ENCODE results near the gene NXPE2. TPM values are rescaled to one million over a fixed set of nuclear protein-coding genes. Genes with fewer than 3 reads are reported as not detected.

The NXPE2 gene
- total and polyA plus RNA-seq, 2 of the 13 experiments (the other 11 are each of a cell fraction or from before 2014, with no cell fraction given) = not detected

- DNase-seq (ENCODE audit: low spot score) = no peak
- ChIA-PET CTCF (ENCODE audit: low intra/inter-chr PET ratio, low total read pairs) (no interaction called here), POLR2A (no interaction called here)
- BruUV-seq (replicated peaks) = no TSS peak
- Histone ChIP-seq H3K9me3 (ENCODE audit: low read length) (no peaks in the 10 kb centered on the region), H3K4me1 (ENCODE audit: insufficient read depth, low read length) (no peaks in the 10 kb centered on the region), H3K9ac (ENCODE audit: insufficient read depth, low read depth, low read length) (no peak overlapping the region), H3K4me2 (ENCODE audit: low read depth, low read length) (no peak overlapping the region), H2AFZ (ENCODE audit: low read length) (no peak overlapping the region), H3K27me3 (ENCODE audit: control insufficient read depth in 1 of 2, insufficient read depth in 2 of 2, low read length in 2 of 2) (no peaks in the 10 kb centered on the region), H3K4me3 (replicated peaks in 1 of 3; ENCODE audit: insufficient read depth in 1 of 3, low read depth in 2 of 3, low read length in 3 of 3) (no peak overlapping the region), H3K36me3 (replicated peaks in 1 of 2; ENCODE audit: control insufficient read depth in 1 of 2, insufficient read depth in 2 of 2, low read length in 2 of 2) (no peaks in the 10 kb centered on the region), H3K79me2 (ENCODE audit: insufficient read depth, low read length) (no peaks in the 10 kb centered on the region), H4K20me1 (ENCODE audit: insufficient read depth, low read length) (no peaks in the 10 kb centered on the region), H3K27ac (ENCODE audit: extremely low read length, insufficient read depth, low read length) (no peak overlapping the region)
- intact Hi-C loops (cut with micrococcal nuclease; ENCODE audit: unreplicated experiment) (no loop called here), in situ Hi-C loops (cut with HindIII; ENCODE audit: extremely low pct_ligation_motif_present, low pct_unique_long_range_greater_than_20kb) (no loop called here)
- ATAC-seq = no peak
- no peak for TF ChIP-seq YY1 (IDR thresholded peaks at IDR 0.05; ENCODE audit: insufficient read depth, insufficient replicate concordance, low read depth, low read length)
- TF ChIP-seq ZNF451 (CRISPR knock-in tag; IDR thresholded peaks at IDR 0.05) = no peak
- TF ChIP-seq, protein P1, sequence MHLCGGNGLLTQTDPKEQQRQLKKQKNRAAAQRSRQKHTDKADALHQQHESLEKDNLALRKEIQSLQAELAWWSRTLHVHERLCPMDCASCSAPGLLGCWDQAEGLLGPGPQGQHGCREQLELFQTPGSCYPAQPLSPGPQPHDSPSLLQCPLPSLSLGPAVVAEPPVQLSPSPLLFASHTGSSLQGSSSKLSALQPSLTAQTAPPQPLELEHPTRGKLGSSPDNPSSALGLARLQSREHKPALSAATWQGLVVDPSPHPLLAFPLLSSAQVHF (CRISPR knock-in tag; IDR thresholded peaks at IDR 0.05) = no peak
- TF ChIP-seq HNF4A (CRISPR knock-in tag; IDR thresholded peaks at IDR 0.05) = no peak
- no peak for TF ChIP-seq ZNF282 (IDR thresholded peaks at IDR 0.05; ENCODE audit: partially characterized antibody)
- TF ChIP-seq ZMYM4 (CRISPR knock-in tag; IDR thresholded peaks at IDR 0.05) = no peak
- no peak for TF ChIP-seq RCOR2 (CRISPR knock-in tag; IDR thresholded peaks at IDR 0.05)
- no peak for TF ChIP-seq NFRKB (IDR thresholded peaks at IDR 0.05)
- no peak for TF ChIP-seq ZBTB3 (CRISPR knock-in tag; IDR thresholded peaks at IDR 0.05; ENCODE audit: borderline replicate concordance, low read depth)
- TF ChIP-seq, protein P2, sequence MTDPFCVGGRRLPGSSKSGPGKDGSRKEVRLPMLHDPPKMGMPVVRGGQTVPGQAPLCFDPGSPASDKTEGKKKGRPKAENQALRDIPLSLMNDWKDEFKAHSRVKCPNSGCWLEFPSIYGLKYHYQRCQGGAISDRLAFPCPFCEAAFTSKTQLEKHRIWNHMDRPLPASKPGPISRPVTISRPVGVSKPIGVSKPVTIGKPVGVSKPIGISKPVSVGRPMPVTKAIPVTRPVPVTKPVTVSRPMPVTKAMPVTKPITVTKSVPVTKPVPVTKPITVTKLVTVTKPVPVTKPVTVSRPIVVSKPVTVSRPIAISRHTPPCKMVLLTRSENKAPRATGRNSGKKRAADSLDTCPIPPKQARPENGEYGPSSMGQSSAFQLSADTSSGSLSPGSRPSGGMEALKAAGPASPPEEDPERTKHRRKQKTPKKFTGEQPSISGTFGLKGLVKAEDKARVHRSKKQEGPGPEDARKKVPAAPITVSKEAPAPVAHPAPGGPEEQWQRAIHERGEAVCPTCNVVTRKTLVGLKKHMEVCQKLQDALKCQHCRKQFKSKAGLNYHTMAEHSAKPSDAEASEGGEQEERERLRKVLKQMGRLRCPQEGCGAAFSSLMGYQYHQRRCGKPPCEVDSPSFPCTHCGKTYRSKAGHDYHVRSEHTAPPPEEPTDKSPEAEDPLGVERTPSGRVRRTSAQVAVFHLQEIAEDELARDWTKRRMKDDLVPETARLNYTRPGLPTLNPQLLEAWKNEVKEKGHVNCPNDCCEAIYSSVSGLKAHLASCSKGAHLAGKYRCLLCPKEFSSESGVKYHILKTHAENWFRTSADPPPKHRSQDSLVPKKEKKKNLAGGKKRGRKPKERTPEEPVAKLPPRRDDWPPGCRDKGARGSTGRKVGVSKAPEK (CRISPR knock-in tag; IDR thresholded peaks at IDR 0.05; ENCODE audit: borderline replicate concordance) = no peak
- no peak for TF ChIP-seq KLF12 (CRISPR knock-in tag; IDR thresholded peaks at IDR 0.05; ENCODE audit: borderline replicate concordance)
- no peak for TF ChIP-seq PCBP1 (IDR thresholded peaks at IDR 0.05; ENCODE audit: borderline replicate concordance, low read depth, low read length)
- TF ChIP-seq ZNF644 (CRISPR knock-in tag; IDR thresholded peaks at IDR 0.05; ENCODE audit: low read depth) = no peak
- no peak for TF ChIP-seq SMAD1 (CRISPR knock-in tag; IDR thresholded peaks at IDR 0.05; ENCODE audit: borderline replicate concordance, low read depth)
- no peak for TF ChIP-seq MAFG (CRISPR knock-in tag; IDR thresholded peaks at IDR 0.05)
- TF ChIP-seq ZNF639 (CRISPR knock-in tag; conservative IDR thresholded peaks at IDR 0.05) = no peak
- TF ChIP-seq ZNF879 (CRISPR knock-in tag; IDR thresholded peaks at IDR 0.05) = no peak
- WGBS (ENCODE audit: low lambda C conversion rate) = 3% methylated on average over 3 of the region's 3 CpGs
- FAIRE-seq = no peak
Measured at GRCh38 chr11:114746013-114746412, 67.7 kb downstream of the NXPE2 start.
